H1 (cell line): ENCODE measurements around the gene IL1RAP. TPM values are rescaled to one million over a fixed set of nuclear protein-coding genes. Genes with fewer than 3 reads are reported as not detected.

Experiments
- CTCF ChIA-PET: fragments of 300-600 bp; sonication (Branson Sonifier 250); formaldehyde crosslinking; loops from one replicate; lab custom pipeline; 2021; ENCODE audit not compliant: partially characterized antibody; lab: Charles Lee
- POLR2A ChIA-PET: fragments of 300-600 bp; sonication (Branson Sonifier 250); formaldehyde crosslinking; loops from one replicate; lab custom pipeline; 2021; ENCODE audit warnings: inconsistent platforms; ENCODE audit not compliant: partially characterized antibody; lab: Charles Lee
- DNase-seq, 2 experiments: peaks; one replicate each; pipeline versions ENCODE4 v3.0.0 to v3.0.0-alpha.2; 2010 to 2022; ENCODE audit warnings: low spot score in 2 of 2, low read depth in 1 of 2, mixed read lengths in 1 of 2
- FAIRE-seq: peaks from 2 replicates; lab custom pipeline; 2011; peaks lifted over from hg19 to GRCh38; lab: Jason Lieb, UNC
- H2AFZ ChIP-seq: 2 replicates; pipeline ENCODE4 v1.8.1; 2012; ENCODE audit warnings: low read length, inconsistent platforms
- H2AK5ac ChIP-seq: 2 replicates; pipeline ENCODE4 v1.6.1; 2013; ENCODE audit warnings: low read depth, low read length
- H2BK120ac ChIP-seq: replicated peaks from 2 replicates; pipeline ENCODE3; 2013; ENCODE audit warnings: low read depth, low read length, inconsistent platforms
- H2BK12ac ChIP-seq: 2 replicates; pipeline ENCODE4 v1.6.1; 2013; ENCODE audit warnings: low read depth, low read length
- H2BK15ac ChIP-seq: 2 replicates; pipeline ENCODE4 v1.6.1; 2013; ENCODE audit warnings: low read length
- H2BK20ac ChIP-seq: 2 replicates; pipeline ENCODE4 v1.6.1; 2013; ENCODE audit warnings: low read length
- H2BK5ac ChIP-seq: 2 replicates; pipeline ENCODE4 v1.6.1; 2013; ENCODE audit warnings: low read depth, low read length
- H3K14ac ChIP-seq: 2 replicates; pipeline ENCODE4 v1.6.1; 2013; ENCODE audit warnings: inconsistent platforms; ENCODE audit not compliant: insufficient read length
- H3K18ac ChIP-seq: 2 replicates; pipeline ENCODE4 v1.6.1; 2013; ENCODE audit warnings: low read length; ENCODE audit errors: extremely low read depth
- H3K23ac ChIP-seq: 2 replicates; pipeline ENCODE4 v1.6.1; 2013; ENCODE audit warnings: inconsistent platforms; ENCODE audit not compliant: insufficient read length
- H3K23me2 ChIP-seq: 2 replicates; pipeline ENCODE4 v1.6.1; 2013; ENCODE audit warnings: low read depth, low read length
- H3K27ac ChIP-seq: 2 replicates; pipeline ENCODE4 v1.6.1; 2011; ENCODE audit warnings: low read depth, low read length, inconsistent platforms
- H3K27me3 ChIP-seq, 4 experiments: replicated peaks in 1 of 4; 1 replicate in 1 of 4; 2 replicates in 3 of 4; pipeline versions ENCODE4 v1.6.1 to v1.8.1; 2011 to 2013; ENCODE audit warnings: low read length in 3 of 4, mild to moderate bottlenecking in 3 of 4, inconsistent platforms in 2 of 4, mixed read lengths in 2 of 4, moderate library complexity in 1 of 4; ENCODE audit not compliant: control insufficient read depth in 3 of 4, insufficient read depth in 3 of 4; ENCODE audit errors: extremely low read depth in 1 of 4
- H3K36me3 ChIP-seq, 4 experiments: 2 replicates each; pipeline versions ENCODE4 v1.6.1 to v1.8.1; 2011 to 2013; ENCODE audit warnings: mild to moderate bottlenecking in 4 of 4, low read length in 3 of 4, moderate library complexity in 2 of 4, control low read depth in 1 of 4, inconsistent platforms in 1 of 4; ENCODE audit not compliant: insufficient read depth in 4 of 4, control insufficient read depth in 2 of 4
- H3K4ac ChIP-seq: replicated peaks from 2 replicates; pipeline ENCODE3; 2013; ENCODE audit warnings: low read length, low read depth, mixed read lengths, inconsistent platforms; ENCODE audit not compliant: insufficient read length
- H3K4me1 ChIP-seq, 4 experiments: replicated peaks in 1 of 4; 1 replicate in 1 of 4; 2 replicates in 3 of 4; pipeline versions ENCODE4 v1.6.1 to v1.8.1; 2011 to 2013; ENCODE audit warnings: low read length in 3 of 4, inconsistent platforms in 2 of 4, mixed read lengths in 1 of 4; ENCODE audit not compliant: insufficient read depth in 4 of 4, control insufficient read depth in 3 of 4
- H3K4me2 ChIP-seq, 2 experiments: 2 replicates each; pipeline versions ENCODE4 v1.6.1 to v1.8.1; 2011 to 2013; ENCODE audit warnings: low read depth in 2 of 2, low read length in 2 of 2, control low read depth in 1 of 2, inconsistent platforms in 1 of 2, mild to moderate bottlenecking in 1 of 2; ENCODE audit not compliant: insufficient read depth in 1 of 2
- H3K4me3 ChIP-seq, 4 experiments: fragments of 200-600, 300-600 bp in 1 of 4; sonication (generic), shearing (Covaris generic), sonication (Bioruptor Twin) in 1 of 4; 2 replicates each; pipeline versions ENCODE4 v1.5.1 to v1.8.1; 2011 to 2016; ENCODE audit warnings: low read length in 4 of 4, low read depth in 3 of 4, control low read depth in 2 of 4, inconsistent platforms in 2 of 4, mild to moderate bottlenecking in 2 of 4, mixed read lengths in 1 of 4, moderate library complexity in 1 of 4; ENCODE audit not compliant: insufficient read depth in 2 of 4; ENCODE audit errors: extremely low read depth in 1 of 4
- H3K56ac ChIP-seq: replicated peaks from 2 replicates; pipeline ENCODE3; 2013; ENCODE audit warnings: low read depth, mild to moderate bottlenecking, mixed read lengths, low read length, inconsistent platforms; ENCODE audit not compliant: insufficient read length
- H3K79me1 ChIP-seq: 2 replicates; pipeline ENCODE4 v1.6.1; 2013; ENCODE audit warnings: low read depth, low read length, control low read depth
- H3K79me2 ChIP-seq, 2 experiments: 2 replicates each; pipeline versions ENCODE4 v1.6.1 to v1.8.1; 2012 to 2013; ENCODE audit warnings: low read length in 2 of 2, mild to moderate bottlenecking in 2 of 2, inconsistent platforms in 1 of 2; ENCODE audit not compliant: insufficient read depth in 2 of 2, control insufficient read depth in 1 of 2
- H3K9ac ChIP-seq, 4 experiments: replicated peaks in 1 of 4; 1 replicate in 1 of 4; 2 replicates in 3 of 4; pipeline versions ENCODE4 v1.6.1 to v1.8.1; 2011 to 2013; ENCODE audit warnings: low read depth in 3 of 4, low read length in 3 of 4, control low read depth in 2 of 4, mild to moderate bottlenecking in 2 of 4, moderate library complexity in 2 of 4, inconsistent platforms in 1 of 4; ENCODE audit errors: extremely low read depth in 1 of 4
- H3K9me3 ChIP-seq, 2 experiments: 2 replicates each; pipeline versions ENCODE4 v1.6.1 to v1.8.1; 2012 to 2013; ENCODE audit warnings: mild to moderate bottlenecking in 2 of 2, moderate library complexity in 2 of 2, control low read depth in 1 of 2, inconsistent platforms in 1 of 2, low read depth in 1 of 2, low read length in 1 of 2, mixed read lengths in 1 of 2; ENCODE audit not compliant: insufficient read depth in 2 of 2
- H4K20me1 ChIP-seq, 2 experiments: replicated peaks in 1 of 2; 2 replicates each; pipeline versions ENCODE3 to v1.8.1; 2011 to 2013; ENCODE audit warnings: inconsistent platforms in 2 of 2, low read length in 2 of 2, mild to moderate bottlenecking in 1 of 2; ENCODE audit not compliant: insufficient read depth in 2 of 2, control insufficient read depth in 1 of 2
- H4K5ac ChIP-seq: 2 replicates; pipeline ENCODE4 v1.6.1; 2013; ENCODE audit warnings: low read length, low read depth, mixed read lengths, inconsistent platforms; ENCODE audit not compliant: insufficient read length
- H4K8ac ChIP-seq: 2 replicates; pipeline ENCODE4 v1.8.0; 2013; ENCODE audit warnings: mild to moderate bottlenecking, moderate library complexity, low read length, inconsistent platforms; ENCODE audit not compliant: insufficient read depth; ENCODE audit errors: extremely low read depth
- H4K91ac ChIP-seq: replicated peaks from 2 replicates; pipeline ENCODE3; 2013; ENCODE audit warnings: low read length, mixed read lengths, inconsistent platforms; ENCODE audit not compliant: insufficient read length
- BACH1 ChIP-seq: IDR thresholded peaks from 2 replicates; pipeline ENCODE4 v1.6.1; 2012; ENCODE audit warnings: low read length, improper control_type of control experiment
- CBX8 ChIP-seq: fragments of 300-800, 300-1000 bp; sonication (generic); IDR thresholded peaks from 2 replicates; pipeline ENCODE4 v1.7.1; 2016; ENCODE audit warnings: low read depth, low read length, borderline replicate concordance
- CTBP2 ChIP-seq: IDR thresholded peaks from 2 replicates; pipeline ENCODE4 v1.7.0; 2011; ENCODE audit warnings: borderline replicate concordance, mild to moderate bottlenecking, moderate library complexity, mixed read lengths, low read length; ENCODE audit not compliant: insufficient read depth, insufficient read length
- EP300 ChIP-seq, 2 experiments: IDR thresholded peaks; 1 replicate in 1 of 2; 2 replicates in 1 of 2; pipeline ENCODE4 v1.6.1; 2011 to 2012; ENCODE audit warnings: low read depth in 2 of 2, low read length in 2 of 2, mild to moderate bottlenecking in 2 of 2, borderline replicate concordance in 1 of 2, inconsistent platforms in 1 of 2, moderate library complexity in 1 of 2
- EZH2 ChIP-seq: fragments of 200-600 bp; sonication (generic); IDR thresholded peaks from 2 replicates; pipeline ENCODE4 v1.7.1; 2012; ENCODE audit warnings: low read depth, mild to moderate bottlenecking, moderate library complexity, low read length, inconsistent platforms; ENCODE audit not compliant: severe bottlenecking
- GTF2F1 ChIP-seq: IDR thresholded peaks from 2 replicates; pipeline ENCODE4 v1.6.1; 2012; ENCODE audit warnings: low read depth, low read length, improper control_type of control experiment, borderline replicate concordance
- POLR2A ChIP-seq, 2 experiments: IDR thresholded peaks; 1 replicate in 1 of 2; 2 replicates in 1 of 2; pipeline ENCODE4 v1.6.1; 2011; ENCODE audit warnings: low read depth in 2 of 2, low read length in 2 of 2, mild to moderate bottlenecking in 2 of 2; ENCODE audit errors: control extremely low read depth in 1 of 2
- SAP30 ChIP-seq: fragments of 300-600 bp; sonication (generic); IDR thresholded peaks from 2 replicates; pipeline ENCODE4 v1.7.1; 2012; ENCODE audit warnings: low read length, moderate library complexity, mild to moderate bottlenecking, inconsistent platforms; ENCODE audit not compliant: insufficient read depth, insufficient replicate concordance
- SP4 ChIP-seq: IDR thresholded peaks from 2 replicates; pipeline ENCODE4 v1.6.1; 2012; ENCODE audit warnings: low read length, inconsistent platforms
- TAF1 ChIP-seq: IDR thresholded peaks from 2 replicates; pipeline ENCODE4 v1.6.1; 2011; ENCODE audit warnings: mild to moderate bottlenecking, low read depth, low read length
- TBP ChIP-seq: IDR thresholded peaks from 2 replicates; pipeline ENCODE4 v1.6.1; 2011; ENCODE audit warnings: low read depth, low read length, improper control_type of control experiment
- USF2 ChIP-seq: IDR thresholded peaks from 2 replicates; pipeline ENCODE4 v1.6.1; 2011; ENCODE audit warnings: low read length, improper control_type of control experiment
- YY1 ChIP-seq: IDR thresholded peaks from 2 replicates; pipeline ENCODE4 v1.6.1; 2011; ENCODE audit warnings: low read depth, mild to moderate bottlenecking, low read length
- ZNF274 ChIP-seq: IDR thresholded peaks from 2 replicates; pipeline ENCODE4 v1.7.0; 2012; ENCODE audit warnings: low read length, borderline replicate concordance; ENCODE audit errors: extremely low read depth
- WGBS, 2 experiments: shearing (Covaris generic) in 1 of 2; methylation state at CpG; one replicate each; pipeline versions ENCODE4 v1.1.6 to v1.1.7; 2013 to 2015; ENCODE audit warnings: low lambda C conversion rate in 2 of 2, mixed read lengths in 2 of 2, inconsistent platforms in 1 of 2, low coverage in 1 of 2, missing lambda C conversion rate in 1 of 2; ENCODE audit not compliant: insufficient replicate concordance in 2 of 2, insufficient coverage in 1 of 2, insufficient read length in 1 of 2; ENCODE audit errors: extremely low coverage in 1 of 2, missing lambda C conversion rate in 1 of 2; 5-methylcytosine and 5-hydroxymethylcytosine counted together
- polyA plus RNA-seq, 7 experiments: library from polyadenylated mRNA; depleted of rRNA in 3 of 7; stranded (reverse) in 5 of 7; unstranded in 2 of 7; fragments of >200 nt in 5 of 7; fragments of 200-250 nt in 2 of 7; gene quantifications; 1 replicate in 5 of 7; 2 replicates in 1 of 7; 4 replicates in 1 of 7; pipeline versions ENCODE4 v1.2.1 to v1.2.3, GENCODE V29; 2011 to 2013; ENCODE audit warnings: missing spikeins in 2 of 7, mixed read lengths in 2 of 7
- total RNA-seq: library from RNA; stranded (reverse); fragmentation: NEBNext Ultra II Directional; extraction: Animal tissue kit (Norgen Biotek cat#: 25700); gene quantifications from 2 replicates; pipeline ENCODE4 v1.2.1, GENCODE V29; 2021

The IL1RAP gene
- total and polyA plus RNA-seq, 2 of the 8 experiments (the other 6 are each of a cell fraction or from before 2014, with no cell fraction given), result 2.4 to 3.9 TPM

GRCh38 chr3:190521998-190522397 is 8.1 kb downstream of the IL1RAP start:
- H3K4me1 ChIP-seq, result no peaks in the 10 kb centered on the region
- no peak overlapping the region for H3K9ac ChIP-seq
- no peak overlapping the region for H3K56ac ChIP-seq
- H4K91ac ChIP-seq, result no peak overlapping the region
- H3K18ac ChIP-seq, result no peak overlapping the region
- H2BK5ac ChIP-seq, result no peak overlapping the region
- H2BK15ac ChIP-seq, result no peak overlapping the region
- H3K14ac ChIP-seq, result no peak overlapping the region
- H2BK120ac ChIP-seq, result no peak overlapping the region
- H3K4me2 ChIP-seq, result no peak overlapping the region
- ChIA-PET POLR2A (no interaction called here), CTCF (interaction anchor here (0.6 kb wide), 1 partner anchor 12 kb away, joined by 3 read pairs; no protein-coding TSS in a partner anchor)
- H2AK5ac ChIP-seq, result no peak overlapping the region
- H4K8ac ChIP-seq, result no peak overlapping the region
- H3K23ac ChIP-seq, result no peak overlapping the region
- H3K79me1 ChIP-seq, result no peaks in the 10 kb centered on the region; the same call in 1 of the 2 replicates
- DNase-seq, result no peak
- H3K27me3 ChIP-seq, result no peaks in the 10 kb centered on the region; a peak in 1 of 7 replicates
- 63 to 96% methylated on average over 1 to 3 of the region's 3 CpGs for WGBS, 2 experiments
- H3K4me3 ChIP-seq, result no peak overlapping the region
- H3K27ac ChIP-seq, result no peak overlapping the region
- H3K79me2 ChIP-seq, result no peaks in the 10 kb centered on the region
- FAIRE-seq, result no peak
- peaks cover 2% of the 10 kb centered on the region; the same call in 1 of the 2 replicates for H3K23me2 ChIP-seq
- H2BK20ac ChIP-seq, result no peak overlapping the region
- no peak overlapping the region for H3K4ac ChIP-seq
- no peaks in the 10 kb centered on the region for H3K36me3 ChIP-seq
- H2AFZ ChIP-seq, result no peak overlapping the region
- H4K5ac ChIP-seq, result no peak overlapping the region
- no peak overlapping the region for H2BK12ac ChIP-seq
- H4K20me1 ChIP-seq, result no peaks in the 10 kb centered on the region
- no peaks in the 10 kb centered on the region for H3K9me3 ChIP-seq
- TF ChIP-seq TBP (no peak), USF2 (no peak), EP300 (IDR thresholded peaks at IDR 0.05; ENCODE audit: borderline replicate concordance in 1 of 2, low read depth in 2 of 2, low read length in 2 of 2) (no peak), POLR2A (IDR thresholded peaks at IDR 0.05; ENCODE audit: control extremely low read depth in 1 of 2, low read depth in 2 of 2, low read length in 2 of 2) (no peak), CTBP2 (no peak), SAP30 (no peak), ZNF274 (no peak), CBX8 (no peak), EZH2 (no peak), YY1 (no peak), BACH1 (no peak), TAF1 (no peak), SP4 (no peak), GTF2F1 (no peak)
